Activated CD4-positive, alpha-beta memory T cell treated with anti-CD3 and anti-CD28 coated beads, Interleukin-2, amount 10 ng/mL, durations not matched to agents 7 days and 5 days (primary cell): Measurements from ENCODE around the gene TASP1. TPM values are rescaled to one million over a fixed set of nuclear protein-coding genes. Genes with fewer than 3 reads are reported as not detected.

Source experiments
- CTCF ChIA-PET: fragments of 350-600 bp; sonication (Branson Sonifier 250); formaldehyde crosslinking; loops from one replicate; lab custom pipeline; 2021; ENCODE audit warnings: antibody characterized with exemption, inconsistent platforms; lab: Charles Lee
- POLR2A ChIA-PET: fragments of 350-600 bp; sonication (Branson Sonifier 250); formaldehyde crosslinking; loops from one replicate; lab custom pipeline; 2021; ENCODE audit warnings: antibody characterized with exemption; lab: Charles Lee
- DNase-seq: peaks from one replicate; pipeline ENCODE4 v3.0.0-alpha.2; 2020
- H3K27ac Mint-ChIP-seq: one replicate; pipeline ENCODE4 v1.8.0; 2021; ENCODE audit warnings: mild to moderate bottlenecking, mixed read lengths
- H3K27me3 Mint-ChIP-seq: one replicate; pipeline ENCODE4 v1.8.0; 2021; ENCODE audit warnings: mixed read lengths
- H3K36me3 Mint-ChIP-seq: one replicate; pipeline ENCODE4 v1.8.0; 2021; ENCODE audit warnings: low read depth, mixed read lengths
- H3K4me1 Mint-ChIP-seq: one replicate; pipeline ENCODE4 v1.8.0; 2021; ENCODE audit warnings: mixed read lengths
- H3K4me3 Mint-ChIP-seq: one replicate; pipeline ENCODE4 v1.8.0; 2021; ENCODE audit warnings: mild to moderate bottlenecking, mixed read lengths
- H3K9me3 Mint-ChIP-seq: one replicate; pipeline ENCODE4 v1.8.0; 2021; ENCODE audit warnings: mixed read lengths
- total RNA-seq, 2 experiments: library from RNA; stranded (reverse); gene quantifications; one replicate each; pipeline ENCODE4 v1.2.3, GENCODE V29; 2021

TASP1 gene
- total RNA-seq, 2 experiments from 2014 or later, result 8.6 to 9.8 TPM

GRCh38 chr20:13348311-13349234 lies 290.2 kb downstream of the TASP1 start:
- DNase-seq, result no peak
- H3K27ac Mint-ChIP-seq, result no peak overlapping the region
- no peaks in the 10 kb centered on the region for H3K36me3 Mint-ChIP-seq
- H3K27me3 Mint-ChIP-seq, result no peaks in the 10 kb centered on the region
- no peak overlapping the region for H3K4me3 Mint-ChIP-seq
- H3K4me1 Mint-ChIP-seq, result no peaks in the 10 kb centered on the region
- CTCF ChIA-PET, result no interaction called here
- POLR2A ChIA-PET, result no interaction called here
- H3K9me3 Mint-ChIP-seq, result peaks cover 2% of the 10 kb centered on the region

GRCh38 chr20:13344671-13345070 lies 294.1 kb downstream of the TASP1 start:
- Mint-ChIP-seq H3K36me3 (no peaks in the 10 kb centered on the region), H3K9me3 (peaks cover 2% of the 10 kb centered on the region), H3K27me3 (no peaks in the 10 kb centered on the region), H3K4me3 (no peak overlapping the region), H3K27ac (no peak overlapping the region), H3K4me1 (no peaks in the 10 kb centered on the region)
- CTCF ChIA-PET, result no interaction called here
- DNase-seq, result no peak
- POLR2A ChIA-PET, result no interaction called here

GRCh38 chr20:13342469-13343242 lies 296.1 kb downstream of the TASP1 start:
- DNase-seq, result no peak
- ChIA-PET CTCF (no interaction called here), POLR2A (no interaction called here)
- H3K36me3 Mint-ChIP-seq, result no peaks in the 10 kb centered on the region
- H3K4me1 Mint-ChIP-seq, result no peaks in the 10 kb centered on the region
- no peak overlapping the region for H3K27ac Mint-ChIP-seq
- no peak overlapping the region for H3K4me3 Mint-ChIP-seq
- peaks cover 2% of the 10 kb centered on the region for H3K9me3 Mint-ChIP-seq
- no peaks in the 10 kb centered on the region for H3K27me3 Mint-ChIP-seq

- ChIA-PET CTCF (no interaction called here), POLR2A (no interaction called here)
- DNase-seq, result no peak
- Mint-ChIP-seq H3K9me3 (peaks cover 2% of the 10 kb centered on the region), H3K36me3 (no peaks in the 10 kb centered on the region), H3K27me3 (no peaks in the 10 kb centered on the region), H3K27ac (no peak overlapping the region), H3K4me1 (no peaks in the 10 kb centered on the region), H3K4me3 (no peak overlapping the region)
Measured at GRCh38 chr20:13341737-13342393, 296.9 kb downstream of the TASP1 start.

- Mint-ChIP-seq H3K27me3 (no peaks in the 10 kb centered on the region), H3K36me3 (no peaks in the 10 kb centered on the region), H3K27ac (no peak overlapping the region), H3K4me3 (no peak overlapping the region), H3K9me3 (peaks cover 2% of the 10 kb centered on the region), H3K4me1 (no peaks in the 10 kb centered on the region)
- ChIA-PET POLR2A (no interaction called here), CTCF (no interaction called here)
- no peak for DNase-seq
Measured at GRCh38 chr20:13340088-13340487, 298.6 kb downstream of the TASP1 start.

Other genes starting within 250 kb of the TASP1 start
- gene ESF1, start 146.0 kb upstream of the TASP1 start, total RNA-seq, result 10 to 100 TPM; 10.1 to 10.6 TPM
- gene NDUFAF5, start 146.1 kb upstream of the TASP1 start, total RNA-seq, result 10 to 100 TPM; 24.1 to 29.4 TPM